ENCODE results near the gene LY6G5C. TPM values are rescaled to one million over a fixed set of nuclear protein-coding genes. Genes with fewer than 3 reads are reported as not detected.
A peak's percentile ranks its signal among the peaks of the same experiment; 100 is the strongest.

Gene LY6G5C
- total RNA-seq, 2 experiments from 2014 or later, result 4.3 to 5.5 TPM

DNA sequence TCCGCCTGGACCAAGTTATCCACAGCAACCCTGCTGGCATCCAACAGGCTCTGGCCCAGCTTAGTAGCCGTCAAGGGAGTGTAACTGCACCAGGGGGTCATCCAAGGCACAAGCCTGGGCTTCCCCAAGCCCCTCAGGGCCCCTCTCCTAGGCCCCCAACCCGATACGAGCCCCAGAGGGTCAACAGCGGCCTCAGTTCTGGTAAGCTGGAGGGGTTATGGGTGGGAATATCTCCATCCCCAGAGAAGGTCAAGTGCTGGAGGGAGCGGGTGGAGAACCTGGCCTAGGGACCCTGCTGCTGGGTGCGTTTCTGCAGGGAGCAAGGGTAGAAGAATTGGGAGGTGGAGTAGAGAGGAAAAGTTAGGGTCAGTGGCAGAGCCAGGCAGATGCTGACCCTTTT, 47.4 kb downstream of the LY6G5C start:
- CTCF ChIA-PET, result interaction anchor here (1.2 kb wide), 1 partner anchor 12 kb away, joined by 3 read pairs; no protein-coding TSS in a partner anchor
- Mint-ChIP-seq H3K27me3 (ENCODE audit: low read depth) (no peaks in the 10 kb centered on the region), H3K4me1 (ENCODE audit: low read depth) (no peaks in the 10 kb centered on the region), H3K36me3 (ENCODE audit: low read depth) (peaks cover 77% of the 10 kb centered on the region), H3K4me3 (no peak overlapping the region), H3K9me3 (ENCODE audit: insufficient read depth) (no peaks in the 10 kb centered on the region), H3K27ac (no peak overlapping the region)
- DNase-seq, result no peak
- POLR2A ChIA-PET, result interaction anchor here (1.0 to 2.0 kb wide), 2 partner anchors 11 to 32 kb away, joined by 3 to 6 read pairs; partner anchors contain the start of gene CSNK2B
- no peak for ATAC-seq

GRCh38 chr6:31632279-31632946, 48.5 kb downstream of the LY6G5C start:
- peaks cover 82% of the 10 kb centered on the region for H3K36me3 Mint-ChIP-seq (ENCODE audit: low read depth)
- H3K27ac Mint-ChIP-seq, result no peak overlapping the region
- no peak for ATAC-seq
- ChIA-PET POLR2A (no interaction called here), CTCF (no interaction called here)
- no peaks in the 10 kb centered on the region for H3K9me3 Mint-ChIP-seq (ENCODE audit: insufficient read depth)
- H3K27me3 Mint-ChIP-seq (ENCODE audit: low read depth), result no peaks in the 10 kb centered on the region
- no peak overlapping the region for H3K4me3 Mint-ChIP-seq
- DNase-seq, result no peak
- H3K4me1 Mint-ChIP-seq (ENCODE audit: low read depth), result peaks cover 5% of the 10 kb centered on the region

DNA sequence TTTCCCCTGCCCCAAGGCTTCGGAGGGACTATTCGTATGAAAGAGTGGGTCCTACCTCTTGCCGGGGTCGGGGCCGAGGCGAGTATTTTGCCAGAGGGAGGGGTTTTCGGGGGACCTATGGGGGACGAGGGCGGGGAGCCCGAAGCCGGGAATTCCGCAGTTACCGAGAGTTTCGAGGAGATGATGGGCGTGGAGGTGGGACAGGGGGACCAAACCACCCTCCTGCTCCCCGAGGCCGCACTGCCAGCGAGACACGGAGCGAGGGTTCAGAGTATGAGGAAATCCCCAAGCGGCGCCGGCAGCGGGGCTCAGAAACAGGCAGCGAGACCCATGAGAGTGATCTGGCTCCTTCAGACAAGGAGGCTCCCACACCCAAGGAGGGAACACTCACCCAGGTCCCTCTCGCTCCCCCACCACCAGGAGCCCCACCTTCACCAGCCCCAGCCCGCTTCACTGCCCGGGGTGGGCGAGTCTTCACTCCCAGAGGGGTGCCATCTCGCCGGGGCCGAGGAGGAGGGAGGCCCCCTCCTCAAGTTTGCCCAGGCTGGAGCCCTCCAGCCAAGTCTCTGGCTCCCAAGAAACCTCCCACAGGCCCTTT, 49.1 kb downstream of the LY6G5C start:
- Mint-ChIP-seq H3K4me3 (no peak overlapping the region), H3K27me3 (ENCODE audit: low read depth) (no peaks in the 10 kb centered on the region), H3K36me3 (ENCODE audit: low read depth) (peaks cover 80% of the 10 kb centered on the region), H3K4me1 (ENCODE audit: low read depth) (peaks cover 8% of the 10 kb centered on the region), H3K27ac (no peak overlapping the region), H3K9me3 (ENCODE audit: insufficient read depth) (no peaks in the 10 kb centered on the region)
- ATAC-seq (no peak), DNase-seq (no peak)
- CTCF ChIA-PET, result no interaction called here
- POLR2A ChIA-PET, result interaction anchor here (0.7 kb wide), 1 partner anchor 8 kb away, joined by 3 read pairs; no protein-coding TSS in a partner anchor

GRCh38 chr6:31631209-31631608, 49.7 kb downstream of the LY6G5C start:
- H3K27ac Mint-ChIP-seq, result peak overlapping the region; percentile 10
- H3K36me3 Mint-ChIP-seq (ENCODE audit: low read depth), result peaks cover 80% of the 10 kb centered on the region
- DNase-seq (no peak), ATAC-seq (no peak)
- POLR2A ChIA-PET, result interaction anchor here (0.7 kb wide), 1 partner anchor 9 kb away, joined by 3 read pairs; no protein-coding TSS in a partner anchor
- H3K4me3 Mint-ChIP-seq, result no peak overlapping the region
- no peaks in the 10 kb centered on the region for H3K27me3 Mint-ChIP-seq (ENCODE audit: low read depth)
- H3K9me3 Mint-ChIP-seq (ENCODE audit: insufficient read depth), result no peaks in the 10 kb centered on the region
- peaks cover 8% of the 10 kb centered on the region for H3K4me1 Mint-ChIP-seq (ENCODE audit: low read depth)
- CTCF ChIA-PET, result no interaction called here

GRCh38 chr6:31630177-31630934, 50.5 kb downstream of the LY6G5C start:
- no peaks in the 10 kb centered on the region for H3K9me3 Mint-ChIP-seq (ENCODE audit: insufficient read depth)
- H3K27ac Mint-ChIP-seq, result peak overlapping the region; percentile 15
- H3K4me1 Mint-ChIP-seq (ENCODE audit: low read depth), result peaks cover 8% of the 10 kb centered on the region
- DNase-seq (no peak), ATAC-seq (no peak)
- no peak overlapping the region for H3K4me3 Mint-ChIP-seq
- no peaks in the 10 kb centered on the region for H3K27me3 Mint-ChIP-seq (ENCODE audit: low read depth)
- peaks cover 81% of the 10 kb centered on the region for H3K36me3 Mint-ChIP-seq (ENCODE audit: low read depth)
- ChIA-PET POLR2A (no interaction called here), CTCF (no interaction called here)

- ATAC-seq, result no peak
- peaks cover 8% of the 10 kb centered on the region for H3K4me1 Mint-ChIP-seq (ENCODE audit: low read depth)
- ChIA-PET CTCF (no interaction called here), POLR2A (no interaction called here)
- no peaks in the 10 kb centered on the region for H3K9me3 Mint-ChIP-seq (ENCODE audit: insufficient read depth)
- no peak for DNase-seq
- no peak overlapping the region for H3K4me3 Mint-ChIP-seq
- peaks cover 83% of the 10 kb centered on the region for H3K36me3 Mint-ChIP-seq (ENCODE audit: low read depth)
- H3K27ac Mint-ChIP-seq, result no peak overlapping the region
- H3K27me3 Mint-ChIP-seq (ENCODE audit: low read depth), result no peaks in the 10 kb centered on the region
Measured at GRCh38 chr6:31629014-31629413, 51.9 kb downstream of the LY6G5C start.

GRCh38 chr6:31627690-31628287, 53.1 kb downstream of the LY6G5C start:
- peaks cover 85% of the 10 kb centered on the region for H3K36me3 Mint-ChIP-seq (ENCODE audit: low read depth)
- ChIA-PET CTCF (interaction anchor here (1.1 kb wide), 1 partner anchor 77 kb away, joined by 3 read pairs; no protein-coding TSS in a partner anchor), POLR2A (interaction anchor here (0.7 to 0.8 kb wide), 2 partner anchors 29 to 112 kb away, joined by 3 read pairs; partner anchors contain the start of gene MSH5)
- H3K4me1 Mint-ChIP-seq (ENCODE audit: low read depth), result peaks cover 14% of the 10 kb centered on the region
- H3K27me3 Mint-ChIP-seq (ENCODE audit: low read depth), result no peaks in the 10 kb centered on the region
- H3K27ac Mint-ChIP-seq, result peak overlapping the region; percentile 27
- DNase-seq (no peak), ATAC-seq (no peak)
- H3K9me3 Mint-ChIP-seq (ENCODE audit: insufficient read depth), result no peaks in the 10 kb centered on the region
- no peak overlapping the region for H3K4me3 Mint-ChIP-seq

- peaks cover 23% of the 10 kb centered on the region for H3K4me1 Mint-ChIP-seq (ENCODE audit: low read depth)
- no peaks in the 10 kb centered on the region for H3K27me3 Mint-ChIP-seq (ENCODE audit: low read depth)
- peaks cover 87% of the 10 kb centered on the region for H3K36me3 Mint-ChIP-seq (ENCODE audit: low read depth)
- H3K9me3 Mint-ChIP-seq (ENCODE audit: insufficient read depth), result no peaks in the 10 kb centered on the region
- ATAC-seq (no peak), DNase-seq (no peak)
- H3K27ac Mint-ChIP-seq, result peak overlapping the region; percentile 4
- ChIA-PET POLR2A (interaction anchor here (1.8 kb wide), 1 partner anchor 26 kb away, joined by 8 read pairs; the partner anchor contains the start of gene BAG6), CTCF (interaction anchor here (1.1 kb wide), 1 partner anchor 76 kb away, joined by 3 read pairs; no protein-coding TSS in a partner anchor)
- H3K4me3 Mint-ChIP-seq, result no peak overlapping the region
Measured at GRCh38 chr6:31626952-31627351, 53.9 kb downstream of the LY6G5C start.

Small RNA genes within 50 kb of the gene (microRNA-seq; reads per million reads assigned to microRNA genes)
- gene MIR4646 (2.3 reads per million), gene MIR6832 (not detected)

Other genes starting within 250 kb of the LY6G5C start
- gene MICB, start 182.9 kb downstream of the LY6G5C start, total RNA-seq, result 10 to 100 TPM; 49.0 TPM
- gene MCCD1, start 152.1 kb downstream of the LY6G5C start, total RNA-seq, result not detected
- gene DDX39B, start 139.1 kb downstream of the LY6G5C start, total RNA-seq, result 100 to 1,000 TPM; 477 to 488 TPM
- 1 to 10 TPM; 2.5 TPM for gene ATP6V1G2, start 134.5 kb downstream of the LY6G5C start, total RNA-seq
- gene NFKBIL1, start 133.5 kb downstream of the LY6G5C start, total RNA-seq, result 10 to 100 TPM; 13.5 to 14.2 TPM
- gene LTA, start 108.8 kb downstream of the LY6G5C start, total RNA-seq, result 10 to 100 TPM; 19.4 to 24.6 TPM
- gene TNF, start 105.5 kb downstream of the LY6G5C start, total RNA-seq, result 10 to 100 TPM; 53.4 to 55.0 TPM
- 100 to 1,000 TPM; 613 to 618 TPM for gene LTB, start 98.6 kb downstream of the LY6G5C start, total RNA-seq
- gene LST1, start 94.8 kb downstream of the LY6G5C start, total RNA-seq, result 100 to 1,000 TPM; 125 to 139 TPM
- gene NCR3, start 88.1 kb downstream of the LY6G5C start, total RNA-seq, result 100 to 1,000 TPM; 107 to 115 TPM
- 100 to 1,000 TPM; 177 TPM for gene AIF1, start 65.8 kb downstream of the LY6G5C start, total RNA-seq
- gene PRRC2A, start 60.4 kb downstream of the LY6G5C start, total RNA-seq, result 100 to 1,000 TPM; 260 to 279 TPM
- gene BAG6, start 28.4 kb downstream of the LY6G5C start, total RNA-seq, result 100 to 1,000 TPM; 259 to 267 TPM
- 1 to 10 TPM; 3.2 to 5.1 TPM for gene APOM, start 25.2 kb downstream of the LY6G5C start, total RNA-seq
- gene C6orf47, start 20.3 kb downstream of the LY6G5C start, total RNA-seq, result 10 to 100 TPM; 22.5 to 23.8 TPM
- 10 to 100 TPM; 29.0 to 34.7 TPM for gene GPANK1, start 16.1 kb downstream of the LY6G5C start, total RNA-seq
- gene CSNK2B, start 15.0 kb downstream of the LY6G5C start, total RNA-seq, result 100 to 1,000 TPM; 233 to 250 TPM
- gene LY6G5B, start 11.1 kb downstream of the LY6G5C start, total RNA-seq, result 10 to 100 TPM; 22.6 to 23.2 TPM
- gene ABHD16A, start 22.3 kb upstream of the LY6G5C start, total RNA-seq, result 10 to 100 TPM; 52.1 to 55.4 TPM
- not detected for gene LY6G6F, start 25.8 kb upstream of the LY6G5C start, total RNA-seq
- not detected for gene LY6G6D, start 34.3 kb upstream of the LY6G5C start, total RNA-seq
- under 1 TPM in 1 of 2 experiments, not detected in 1; 0.26 TPM for gene LY6G6C, start 40.7 kb upstream of the LY6G5C start, total RNA-seq
- under 1 TPM; 0.71 to 0.91 TPM for gene MPIG6B, start 42.3 kb upstream of the LY6G5C start, total RNA-seq
- 10 to 100 TPM; 31.9 to 33.7 TPM for gene DDAH2, start 48.2 kb upstream of the LY6G5C start, total RNA-seq
- gene CLIC1, start 55.5 kb upstream of the LY6G5C start, total RNA-seq, result 100 to 1,000 TPM; 617 to 651 TPM
- 10 to 100 TPM; 64.8 to 73.6 TPM for gene MSH5, start 58.9 kb upstream of the LY6G5C start, total RNA-seq
- gene SAPCD1, start 81.6 kb upstream of the LY6G5C start, total RNA-seq, result 10 to 100 TPM; 14.3 to 15.4 TPM
- gene VWA7, start 96.3 kb upstream of the LY6G5C start, total RNA-seq, result 1 to 10 TPM; 6.4 to 6.6 TPM
- gene VARS1, start 114.7 kb upstream of the LY6G5C start, total RNA-seq, result 100 to 1,000 TPM; 114 to 115 TPM
- 100 to 1,000 TPM; 123 to 128 TPM for gene LSM2, start 125.9 kb upstream of the LY6G5C start, total RNA-seq
- gene HSPA1L, start 134.2 kb upstream of the LY6G5C start, total RNA-seq, result 1 to 10 TPM; 3.0 to 3.1 TPM
- gene HSPA1A, start 134.5 kb upstream of the LY6G5C start, total RNA-seq, result 10 to 100 TPM; 75.6 to 75.7 TPM
- gene HSPA1B, start 146.7 kb upstream of the LY6G5C start, total RNA-seq, result 10 to 100 TPM; 84.6 to 87.1 TPM
- 10 to 100 TPM; 16.5 to 17.8 TPM for gene NEU1, start 181.8 kb upstream of the LY6G5C start, total RNA-seq
- under 1 TPM in 1 of 2 experiments, not detected in 1; 0.39 TPM for gene SLC44A4, start 197.9 kb upstream of the LY6G5C start, total RNA-seq
- gene EHMT2, start 216.6 kb upstream of the LY6G5C start, total RNA-seq, result 10 to 100 TPM; 70.1 to 72.3 TPM
- 1 to 10 TPM; 1.6 to 1.8 TPM for gene ZBTB12, start 221.0 kb upstream of the LY6G5C start, total RNA-seq
- gene C2, start 246.7 kb upstream of the LY6G5C start, total RNA-seq, result under 1 TPM; 0.26 to 0.87 TPM

Data from activated CD8-positive, alpha-beta T cell treated with anti-CD3 and anti-CD28 coated beads, Interleukin-2, amount 10 ng/mL, durations not matched to agents 7 days and 5 days (primary cell).